Left lung (tissue), 14 donors: ENCODE results near the gene TAS2R13. TPM values are rescaled to one million over a fixed set of nuclear protein-coding genes. Genes with fewer than 3 reads are reported as not detected.

Experiments used
- ATAC-seq: fragments of 200-7000 bp; cut with Tn5 transposase; one replicate; pipeline ENCODE4 v1.9.1; 2020; ENCODE audit warnings: moderate library complexity
- DNase-seq, 4 donors: peaks; one replicate each; pipeline ENCODE4 v3.0.0-alpha.2; 2013 to 2020
- H3K27ac ChIP-seq, 2 donors: fragments of 200-600 bp; sonication (generic) in 1 of 2; one replicate each; pipeline versions ENCODE4 v1.5.0 to v1.8.0; 2020 to 2021
- H3K27me3 ChIP-seq, 2 donors: fragments of 200-600 bp; sonication (generic) in 1 of 2; one replicate each; pipeline versions ENCODE4 v1.5.0 to v1.8.0; 2020 to 2021
- H3K36me3 ChIP-seq, 2 donors: fragments of 200-600 bp; sonication (generic) in 1 of 2; one replicate each; pipeline versions ENCODE4 v1.5.0 to v1.8.0; 2020 to 2021
- H3K4me1 ChIP-seq, 2 donors: fragments of 200-600 bp; one replicate each; pipeline ENCODE4 v1.8.0; 2021
- H3K4me3 ChIP-seq, 2 donors: fragments of 200-600 bp; sonication (generic) in 1 of 2; one replicate each; pipeline versions ENCODE4 v1.5.0 to v1.8.0; 2020 to 2021; ENCODE audit warnings: mild to moderate bottlenecking in 1 of 2
- H3K9me3 ChIP-seq, 2 donors: fragments of 200-600 bp; sonication (generic) in 1 of 2; one replicate each; pipeline versions ENCODE4 v1.5.0 to v1.8.0; 2020 to 2021
- intact Hi-C, 2 donors: fragments of 100-400 bp; cut with DNase I; formaldehyde crosslinking; loops; one replicate each; pipeline versions ENCODE4 v1.11.2 to v1.14.2; 2022
- long read RNA-seq, 12 donors: library from polyadenylated mRNA in 2 of 12; unstranded in 2 of 12; transcript quantifications; one replicate each; pipeline ENCODE4 v2.0.0 and lab custom pipeline, GENCODE V29; 2019 to 2026
- polyA plus RNA-seq, 6 donors: library from polyadenylated mRNA; unstranded; fragments of 120-200 nt; gene quantifications; one replicate each; pipeline ENCODE4 v1.2.1, GENCODE V29; 2013; ENCODE audit not compliant: insufficient read length in 6 of 6
- total RNA-seq, 2 donors: library from RNA; stranded (reverse); fragmentation: NEBNext Ultra II Directional; extraction: Animal tissue kit (Norgen Biotek cat#: 25700); gene quantifications; one replicate each; pipeline ENCODE4 v1.2.1, GENCODE V29; 2021
- TF ChIP-seq, protein P1 (sequence below), 2 donors: fragments of 200-600 bp; sonication (generic) in 1 of 2; IDR thresholded peaks; one replicate each; pipeline versions ENCODE4 v1.5.0 to v1.8.0; 2021; ENCODE audit warnings: antibody characterized with exemption in 2 of 2
- donor health status: DM: no; HTN: yes; CAD: no.
- donor health status: DM: no; HTN: no; CAD: no.

The TAS2R13 gene, protein sequence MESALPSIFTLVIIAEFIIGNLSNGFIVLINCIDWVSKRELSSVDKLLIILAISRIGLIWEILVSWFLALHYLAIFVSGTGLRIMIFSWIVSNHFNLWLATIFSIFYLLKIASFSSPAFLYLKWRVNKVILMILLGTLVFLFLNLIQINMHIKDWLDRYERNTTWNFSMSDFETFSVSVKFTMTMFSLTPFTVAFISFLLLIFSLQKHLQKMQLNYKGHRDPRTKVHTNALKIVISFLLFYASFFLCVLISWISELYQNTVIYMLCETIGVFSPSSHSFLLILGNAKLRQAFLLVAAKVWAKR
- total RNA-seq (1 to 10 TPM in 1 of 2 donors, under 1 TPM in 1; 0.99 to 1.0 TPM), polyA plus RNA-seq (under 1 TPM in 4 of 6 donors, not detected in 2; 0.14 to 0.59 (median 0.22) TPM)
- long read RNA-seq, donor 1: 0 reads
- long read RNA-seq, donor 2: 0 reads
- long read RNA-seq, donor 3: 0 reads
- long read RNA-seq, donor 4: 0 reads
- long read RNA-seq, donor 5: 0 reads
- long read RNA-seq, donor 6: 0 reads
- long read RNA-seq, donor 7: 0 reads
- long read RNA-seq, donor 8: 0 reads
- long read RNA-seq, donor 9: 0 reads
- long read RNA-seq, donor 10: 0 reads
- long read RNA-seq, donor 11: 0 reads
- long read RNA-seq, donor 12: 0 reads

DNA sequence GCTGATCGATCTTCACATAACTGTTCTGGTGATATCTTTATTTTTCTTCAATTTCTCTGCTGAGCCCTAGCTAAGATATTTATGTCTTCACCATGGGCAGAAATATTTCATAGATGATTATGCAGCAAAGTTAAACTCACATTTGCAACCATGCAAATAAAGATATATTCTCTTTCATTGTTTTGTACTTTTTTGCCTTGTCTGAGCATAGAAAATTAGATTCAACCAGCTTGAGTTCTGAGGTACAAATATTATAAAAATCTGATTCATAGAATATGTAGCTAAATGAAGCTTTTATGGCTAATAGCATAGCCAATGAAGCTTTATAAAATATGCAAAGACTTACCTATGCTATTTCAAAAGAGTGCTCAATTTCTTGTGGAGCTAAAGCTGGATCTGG is at the start of gene TAS2R13:
Gene TAS2R13 (minus strand): TSS at position 101 of the 400 bp plus-strand sequence. CDS start 264 bp downstream, outside the sequence.
- no peak for ATAC-seq
- intact Hi-C loops: no loop called here

DNA sequence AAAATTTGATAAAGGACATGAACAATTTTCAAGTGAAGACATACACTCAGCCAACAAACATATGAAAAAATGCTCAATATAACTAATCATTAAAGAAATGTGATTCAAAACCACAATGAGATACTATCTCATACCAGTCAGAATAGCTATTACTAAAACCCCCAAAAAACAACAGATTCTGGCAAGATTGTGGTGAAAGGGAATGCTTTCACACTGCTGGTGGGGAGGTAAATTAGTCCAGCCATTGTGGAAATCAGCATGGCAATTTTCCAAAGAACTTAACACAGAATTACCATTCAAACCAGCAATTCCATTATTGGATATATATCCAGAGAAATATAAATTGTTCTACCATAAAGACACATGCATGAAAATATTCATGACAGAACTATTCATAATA is 48.4 kb upstream of the TAS2R13 start:
- TF ChIP-seq, protein P1, sequence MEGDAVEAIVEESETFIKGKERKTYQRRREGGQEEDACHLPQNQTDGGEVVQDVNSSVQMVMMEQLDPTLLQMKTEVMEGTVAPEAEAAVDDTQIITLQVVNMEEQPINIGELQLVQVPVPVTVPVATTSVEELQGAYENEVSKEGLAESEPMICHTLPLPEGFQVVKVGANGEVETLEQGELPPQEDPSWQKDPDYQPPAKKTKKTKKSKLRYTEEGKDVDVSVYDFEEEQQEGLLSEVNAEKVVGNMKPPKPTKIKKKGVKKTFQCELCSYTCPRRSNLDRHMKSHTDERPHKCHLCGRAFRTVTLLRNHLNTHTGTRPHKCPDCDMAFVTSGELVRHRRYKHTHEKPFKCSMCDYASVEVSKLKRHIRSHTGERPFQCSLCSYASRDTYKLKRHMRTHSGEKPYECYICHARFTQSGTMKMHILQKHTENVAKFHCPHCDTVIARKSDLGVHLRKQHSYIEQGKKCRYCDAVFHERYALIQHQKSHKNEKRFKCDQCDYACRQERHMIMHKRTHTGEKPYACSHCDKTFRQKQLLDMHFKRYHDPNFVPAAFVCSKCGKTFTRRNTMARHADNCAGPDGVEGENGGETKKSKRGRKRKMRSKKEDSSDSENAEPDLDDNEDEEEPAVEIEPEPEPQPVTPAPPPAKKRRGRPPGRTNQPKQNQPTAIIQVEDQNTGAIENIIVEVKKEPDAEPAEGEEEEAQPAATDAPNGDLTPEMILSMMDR (IDR thresholded peaks at IDR 0.05): no peak
- ATAC-seq: no peak
- intact Hi-C loops: no loop called here

More for the DNA sequence above, at the start of gene TAS2R13:
- Histone ChIP-seq H3K27me3 (no peaks in the 10 kb centered on the region), H3K4me3 (no peak within 1 kb of the TSS), H3K36me3 (no peaks in the 10 kb centered on the region), H3K4me1 (no peaks in the 10 kb centered on the region), H3K27ac (no peak within 1 kb of the TSS), H3K9me3 (peaks cover 2 to 13% of the 10 kb centered on the region in 2 donors)
- no peak for DNase-seq
- TF ChIP-seq, protein P1 (IDR thresholded peaks at IDR 0.05): no peak

DNA sequence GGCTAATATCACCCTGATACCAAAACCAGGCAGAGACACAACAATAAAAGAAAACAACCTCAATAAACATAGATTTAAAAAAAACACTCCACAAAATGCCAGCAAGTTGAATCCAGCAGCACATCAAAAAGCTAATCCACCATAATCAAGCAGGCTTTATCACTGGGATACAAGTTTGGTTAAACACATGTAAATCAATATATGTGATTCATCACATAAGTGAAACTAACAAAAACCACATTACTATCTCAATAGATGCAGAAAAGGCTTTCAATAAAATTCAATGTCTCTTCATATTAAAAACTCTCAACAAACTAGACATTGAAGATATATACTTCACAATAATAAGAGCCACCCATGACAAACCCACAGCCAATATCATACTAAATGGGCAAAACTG is 46.7 kb upstream of the TAS2R13 start:
- no peak for DNase-seq
- H3K36me3 ChIP-seq: no peaks in the 10 kb centered on the region
- TF ChIP-seq, protein P1 (IDR thresholded peaks at IDR 0.05): no peak
- no peaks in the 10 kb centered on the region for H3K4me1 ChIP-seq
- H3K27me3 ChIP-seq: no peaks in the 10 kb centered on the region
- peaks cover 0 to 22% of the 10 kb centered on the region in 2 donors for H3K9me3 ChIP-seq
- ATAC-seq: no peak
- H3K27ac ChIP-seq: no peak overlapping the region
- intact Hi-C loops: no loop called here
- no peak overlapping the region for H3K4me3 ChIP-seq

More for the DNA sequence above, 48.4 kb upstream of the TAS2R13 start:
- no peak for DNase-seq
- H3K4me3 ChIP-seq: no peak overlapping the region
- no peak overlapping the region for H3K27ac ChIP-seq
- H3K4me1 ChIP-seq: no peaks in the 10 kb centered on the region
- no peaks in the 10 kb centered on the region for H3K36me3 ChIP-seq
- H3K9me3 ChIP-seq: peaks cover 0 to 16% of the 10 kb centered on the region in 2 donors
- no peaks in the 10 kb centered on the region for H3K27me3 ChIP-seq

DNA sequence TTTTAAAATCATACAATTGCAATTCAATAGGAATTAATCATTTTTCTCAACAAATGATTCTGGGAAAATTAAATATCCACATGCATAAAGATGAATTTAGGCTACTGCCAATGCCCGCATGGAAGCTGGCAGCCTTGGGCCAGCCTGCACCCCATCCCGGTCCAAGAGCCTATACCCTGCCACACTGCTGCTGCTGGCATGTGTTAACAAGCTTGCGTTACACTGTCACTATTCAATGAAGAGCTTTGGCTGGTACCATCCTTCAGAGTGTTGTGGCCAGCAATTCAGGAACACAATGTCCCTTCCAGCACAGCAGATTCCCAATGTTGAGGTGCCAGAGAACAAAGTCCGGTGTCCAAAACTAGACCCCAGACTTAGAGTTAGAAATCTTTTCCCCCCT is 43.3 kb upstream of the TAS2R13 start:
- TF ChIP-seq, protein P1 (IDR thresholded peaks at IDR 0.05): no peak
- no peaks in the 10 kb centered on the region for H3K36me3 ChIP-seq
- no peak overlapping the region for H3K4me3 ChIP-seq
- ATAC-seq (no peak), DNase-seq (no peak)
- no peak overlapping the region for H3K27ac ChIP-seq
- intact Hi-C loops: no loop called here
- H3K4me1 ChIP-seq: no peaks in the 10 kb centered on the region
- H3K27me3 ChIP-seq: no peaks in the 10 kb centered on the region
- peaks cover 0 to 25% of the 10 kb centered on the region in 2 donors for H3K9me3 ChIP-seq

DNA sequence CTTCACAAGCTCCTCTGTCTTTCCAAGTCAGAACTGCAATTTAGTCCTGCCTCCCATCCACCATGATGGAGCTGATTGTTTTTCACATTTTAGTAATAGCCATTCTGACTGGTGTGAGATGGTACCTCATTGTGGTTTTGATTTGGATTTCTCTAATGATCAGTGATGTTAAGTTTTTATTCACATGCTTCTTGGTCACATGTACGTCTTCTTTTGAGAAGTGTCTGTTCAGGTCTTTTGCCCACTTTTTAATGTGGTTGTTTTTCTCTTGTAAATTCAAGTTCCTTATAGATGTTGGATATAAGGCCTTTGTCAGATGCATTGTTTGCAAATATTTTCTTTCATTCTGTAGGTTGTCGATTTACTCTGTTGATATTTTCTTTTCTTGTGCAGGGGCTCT is 33.8 kb upstream of the TAS2R13 start:
- Histone ChIP-seq H3K27me3 (no peaks in the 10 kb centered on the region), H3K4me3 (no peak overlapping the region), H3K36me3 (no peaks in the 10 kb centered on the region), H3K27ac (no peak overlapping the region), H3K4me1 (no peaks in the 10 kb centered on the region), H3K9me3 (peaks cover 0 to 12% of the 10 kb centered on the region in 2 donors)
- TF ChIP-seq, protein P1 (IDR thresholded peaks at IDR 0.05): no peak
- intact Hi-C loops: no loop called here
- no peak for ATAC-seq
- DNase-seq: no peak
